ENCODE data around the gene ARRDC4. TPM values are rescaled to one million over a fixed set of nuclear protein-coding genes. Genes with fewer than 3 reads are reported as not detected.

Gene ARRDC4, protein sequence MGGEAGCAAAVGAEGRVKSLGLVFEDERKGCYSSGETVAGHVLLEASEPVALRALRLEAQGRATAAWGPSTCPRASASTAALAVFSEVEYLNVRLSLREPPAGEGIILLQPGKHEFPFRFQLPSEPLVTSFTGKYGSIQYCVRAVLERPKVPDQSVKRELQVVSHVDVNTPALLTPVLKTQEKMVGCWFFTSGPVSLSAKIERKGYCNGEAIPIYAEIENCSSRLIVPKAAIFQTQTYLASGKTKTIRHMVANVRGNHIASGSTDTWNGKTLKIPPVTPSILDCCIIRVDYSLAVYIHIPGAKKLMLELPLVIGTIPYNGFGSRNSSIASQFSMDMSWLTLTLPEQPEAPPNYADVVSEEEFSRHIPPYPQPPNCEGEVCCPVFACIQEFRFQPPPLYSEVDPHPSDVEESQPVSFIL
- total RNA-seq (2022; extraction: Qiagen RNA extraction; ENCODE audit: low read depth): 0.17 to 0.31 TPM (median 0.27 TPM) in 5 replicates

DNA sequence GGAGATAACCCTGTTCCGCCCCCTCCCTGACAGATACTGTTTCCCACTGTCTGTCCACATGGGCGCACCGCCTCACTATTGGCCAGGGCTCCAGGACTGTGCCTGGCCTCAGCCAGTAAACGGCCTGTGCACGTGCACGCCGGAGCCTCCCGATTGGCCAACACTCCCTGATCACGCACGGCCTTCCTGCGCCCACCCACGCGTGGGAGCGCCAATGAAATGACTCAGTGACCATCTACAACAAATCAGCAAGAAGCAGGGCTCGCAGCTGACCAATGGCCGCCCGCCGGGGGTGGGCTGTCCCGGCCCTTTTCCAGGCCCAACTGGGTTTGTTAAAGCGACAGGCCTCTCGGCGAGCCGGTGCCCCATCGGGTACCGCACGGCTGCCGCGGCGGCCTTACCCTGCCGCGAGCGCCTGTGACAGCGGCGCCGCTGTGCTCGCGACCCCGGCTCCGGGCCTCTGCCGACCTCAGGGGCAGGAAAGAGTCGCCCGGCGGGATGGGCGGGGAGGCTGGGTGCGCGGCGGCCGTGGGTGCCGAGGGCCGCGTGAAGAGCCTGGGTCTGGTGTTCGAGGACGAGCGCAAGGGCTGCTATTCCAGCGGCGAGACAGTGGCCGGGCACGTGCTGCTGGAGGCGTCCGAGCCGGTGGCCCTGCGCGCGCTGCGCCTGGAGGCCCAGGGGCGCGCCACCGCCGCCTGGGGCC, at the start of gene ARRDC4:
TSS of gene ARRDC4 (plus strand) at position 340 of the 703 bp plus-strand sequence. CDS start at position 499, 159 bp downstream.

All from A549 treated with CpdA at 1 μM for 4 hours (cell line).